H1 (cell line): ENCODE measurements around the gene YIF1B.

Experiments used
- CREB1 ChIP-seq: IDR thresholded peaks from 2 replicates; pipeline ENCODE4 v1.6.1; 2012; ENCODE audit warnings: inconsistent platforms
- EZH2 ChIP-seq: fragments of 200-600 bp; sonication (generic); IDR thresholded peaks from 2 replicates; pipeline ENCODE4 v1.7.1; 2012; ENCODE audit warnings: low read depth, mild to moderate bottlenecking, moderate library complexity, low read length, inconsistent platforms; ENCODE audit not compliant: severe bottlenecking
- POLR2AphosphoS5 ChIP-seq: IDR thresholded peaks from 2 replicates; pipeline ENCODE4 v1.6.1; 2011; ENCODE audit warnings: low read depth, low read length
- RAD21 ChIP-seq, 2 experiments: IDR thresholded peaks in 1 of 2; conservative IDR thresholded peaks in 1 of 2; 2 replicates each; pipeline ENCODE4 v1.6.1; 2011; ENCODE audit warnings: low read depth in 2 of 2, low read length in 2 of 2, improper control_type of control experiment in 1 of 2, inconsistent platforms in 1 of 2, mild to moderate bottlenecking in 1 of 2, moderate library complexity in 1 of 2

GRCh38 chr19:38310279-38310670, 5.5 kb downstream of the YIF1B start:
- no peak for TF ChIP-seq CREB1
- TF ChIP-seq RAD21 (IDR thresholded peaks at IDR 0.05 in 1 of 2, conservative IDR thresholded peaks at IDR 0.05 in 1 of 2; ENCODE audit: low read depth in 2 of 2, low read length in 2 of 2) = no peak
- TF ChIP-seq EZH2 = no peak
- no peak for TF ChIP-seq POLR2AphosphoS5
